Measurements from ENCODE around the gene RFLNA.
A peak's percentile ranks its signal among the peaks of the same experiment; 100 is the strongest.
"Not testable (repeated sequence)": the region's sequence is repeated elsewhere in the genome, so short reads cannot be mapped to it uniquely, and the experiment has no call there.

The RFLNA gene

GRCh38 chr12:124319368-124320050, 24.6 kb downstream of the RFLNA start:
- no peak for DNase-seq (ENCODE audit: low spot score)

GRCh38 chr12:124321040-124321481, 26.2 kb downstream of the RFLNA start:
- DNase-seq (ENCODE audit: low spot score), result peak; percentile 88

- DNase-seq (ENCODE audit: low spot score), result peak; percentile 65
Measured at GRCh38 chr12:124321556-124322270, 26.8 kb downstream of the RFLNA start.

GRCh38 chr12:124322271-124322998, 27.5 kb downstream of the RFLNA start:
- DNase-seq (ENCODE audit: low spot score), result no peak

- not testable (repeated sequence) for DNase-seq (ENCODE audit: low spot score)
Measured at GRCh38 chr12:124322999-124323328, 28.1 kb downstream of the RFLNA start.

- DNase-seq (ENCODE audit: low spot score), result no peak
Measured at GRCh38 chr12:124323771-124324530, 29.1 kb downstream of the RFLNA start.

- DNase-seq (ENCODE audit: low spot score), result no peak
Measured at GRCh38 chr12:124324803-124325705, 30.2 kb downstream of the RFLNA start.

GRCh38 chr12:124326104-124326503, 31.2 kb downstream of the RFLNA start:
- DNase-seq (ENCODE audit: low spot score), result no peak

GRCh38 chr12:124326871-124327270, 32.0 kb downstream of the RFLNA start:
- DNase-seq (ENCODE audit: low spot score), result no peak

- no peak for DNase-seq (ENCODE audit: low spot score)
Measured at GRCh38 chr12:124327362-124328043, 32.6 kb downstream of the RFLNA start.

GRCh38 chr12:124328116-124328515, 33.2 kb downstream of the RFLNA start:
- no peak for DNase-seq (ENCODE audit: low spot score)

- no peak for DNase-seq (ENCODE audit: low spot score)
Measured at GRCh38 chr12:124328636-124329035, 33.7 kb downstream of the RFLNA start.

GRCh38 chr12:124332058-124332672, 37.3 kb downstream of the RFLNA start:
- DNase-seq (ENCODE audit: low spot score), result no peak

GRCh38 chr12:124332900-124333299, 38.0 kb downstream of the RFLNA start:
- no peak for DNase-seq (ENCODE audit: low spot score)

GRCh38 chr12:124333724-124334123, 38.8 kb downstream of the RFLNA start:
- no peak for DNase-seq (ENCODE audit: low spot score)

- DNase-seq (ENCODE audit: low spot score), result no peak
Measured at GRCh38 chr12:124334266-124334665, 39.4 kb downstream of the RFLNA start.

GRCh38 chr12:124334976-124335375, 40.1 kb downstream of the RFLNA start:
- DNase-seq (ENCODE audit: low spot score), result no peak

GRCh38 chr12:124335426-124336183, 40.7 kb downstream of the RFLNA start:
- no peak for DNase-seq (ENCODE audit: low spot score)

GRCh38 chr12:124336184-124336437, 41.2 kb downstream of the RFLNA start:
- DNase-seq (ENCODE audit: low spot score), result no peak
